Lung (tissue), 12 donors: ENCODE measurements around the gene SEMA4C. TPM values are rescaled to one million over a fixed set of nuclear protein-coding genes. Genes with fewer than 3 reads are reported as not detected.

ENCODE experiments used
- ATAC-seq: fragments of 200-7000 bp; cut with Tn5 transposase; one replicate; pipeline ENCODE4 v1.9.1; 2020; ENCODE audit warnings: moderate number of reproducible peaks; ENCODE audit not compliant: insufficient read depth, low FRiP score
- DNase-seq, 3 donors: peaks; one replicate each; pipeline ENCODE4 v3.0.0-alpha.2; 2013 to 2017
- H3K27ac ChIP-seq, 2 donors: one replicate each; pipeline ENCODE4 v1.5.1; 2013; ENCODE audit warnings: mild to moderate bottlenecking in 2 of 2, moderate library complexity in 2 of 2, control low read depth in 1 of 2, inconsistent platforms in 1 of 2, low read depth in 1 of 2, low read length in 1 of 2
- H3K27me3 ChIP-seq, 3 donors: one replicate each; pipeline ENCODE4 v1.5.1; 2013; ENCODE audit warnings: low read length in 2 of 3; ENCODE audit not compliant: control insufficient read depth in 3 of 3, insufficient read depth in 3 of 3
- H3K36me3 ChIP-seq, 4 donors: one replicate each; pipeline ENCODE4 v1.5.1; 2013; ENCODE audit warnings: low read length in 4 of 4, mild to moderate bottlenecking in 1 of 4, moderate library complexity in 1 of 4; ENCODE audit not compliant: control insufficient read depth in 4 of 4, insufficient read depth in 4 of 4
- H3K4me1 ChIP-seq, 5 donors: one replicate each; pipeline ENCODE4 v1.5.1; 2013; ENCODE audit warnings: low read length in 5 of 5, mild to moderate bottlenecking in 2 of 5, moderate library complexity in 1 of 5; ENCODE audit not compliant: control insufficient read depth in 5 of 5, insufficient read depth in 5 of 5
- H3K4me3 ChIP-seq: one replicate; pipeline ENCODE4 v1.5.1; 2013; ENCODE audit warnings: mild to moderate bottlenecking, control low read depth, moderate library complexity
- H3K9ac ChIP-seq, 2 donors: one replicate each; pipeline ENCODE4 v1.5.1; 2013; ENCODE audit warnings: low read length in 2 of 2, control low read depth in 1 of 2; ENCODE audit not compliant: insufficient read depth in 1 of 2
- H3K9me3 ChIP-seq, 4 donors: one replicate each; pipeline ENCODE4 v1.5.1; 2013; ENCODE audit warnings: low read length in 3 of 4, mild to moderate bottlenecking in 1 of 4, moderate library complexity in 1 of 4; ENCODE audit not compliant: control insufficient read depth in 4 of 4, insufficient read depth in 3 of 4
- CTCF ChIP-seq: IDR thresholded peaks from 2 replicates; pipeline ENCODE4 v1.5.1; 2012; ENCODE audit warnings: mild to moderate bottlenecking; ENCODE audit errors: control extremely low read depth, extremely low read depth
- WGBS, 2 donors: extraction: QIAGEN DNeasy Blood & Tissue Kit; methylation state at CpG; one replicate each; pipeline ENCODE4 v1.1.7; 2013; 5-methylcytosine and 5-hydroxymethylcytosine counted together
- polyA plus RNA-seq, 2 donors: library from polyadenylated mRNA; stranded (reverse); fragments of 200-250 nt; gene quantifications; one replicate each; pipeline ENCODE4 v1.2.1, GENCODE V29; 2013
- total RNA-seq, 2 donors: library from RNA; depleted of rRNA in 1 of 2; stranded (reverse); fragments of >200 nt in 1 of 2; gene quantifications; one replicate each; pipeline ENCODE4 v1.2.1, GENCODE V29; 2014 to 2021
- donor health status: control.
- donor health status: control.
- donor health status: Bipolar disorder and iron deficiency.
- donor health status: healthy.
- donor health status: DM: yes; HTN: yes; CAD: no.

Gene SEMA4C
- total and polyA plus RNA-seq, 4 donors: 18.8 to 42.0 (median 28.8) TPM

GRCh38 chr2:96856776-96857666, 12.9 kb downstream of the SEMA4C start:
- Histone ChIP-seq H3K27ac (peak overlapping the region; percentile 76 to 91), H3K27me3 (no peaks in the 10 kb centered on the region), H3K9ac (peak overlapping the region; percentile 7 to 73), H3K36me3 (peaks cover 0 to 24% (median 18%) of the 10 kb centered on the region in 4 donors), H3K4me3 (peak overlapping the region; percentile 83), H3K9me3 (no peaks in the 10 kb centered on the region), H3K4me1 (peaks cover 0 to 29% (median 4%) of the 10 kb centered on the region in 5 donors)
- ATAC-seq (no peak), DNase-seq (peak in 2 of 3 donors; percentile 9 to 42)
- 12 to 13% methylated on average over 27 of the region's 27 CpGs for whole genome bisulfite sequencing, 2 donors
- TF ChIP-seq CTCF: no peak

- H3K9ac ChIP-seq: no peak overlapping the region
- no peak overlapping the region for H3K27ac ChIP-seq
- no peak for TF ChIP-seq CTCF
- peaks cover 0 to 14% (median 2%) of the 10 kb centered on the region in 5 donors for H3K4me1 ChIP-seq
- no peak for DNase-seq
- no peak for ATAC-seq
- H3K4me3 ChIP-seq: no peak overlapping the region
- no peaks in the 10 kb centered on the region for H3K9me3 ChIP-seq
- H3K27me3 ChIP-seq: no peaks in the 10 kb centered on the region
- peaks cover 8 to 26% (median 12%) of the 10 kb centered on the region in 4 donors for H3K36me3 ChIP-seq
- 95 to 96% methylated on average over 15 of the region's 15 CpGs for WGBS, 2 donors
These were observed 16.6 kb downstream of the SEMA4C start for GRCh38 chr2:96853321-96853720.

- Histone ChIP-seq H3K36me3 (peaks cover 8 to 26% (median 15%) of the 10 kb centered on the region in 4 donors), H3K27ac (no peak overlapping the region), H3K4me3 (no peak overlapping the region), H3K9me3 (no peaks in the 10 kb centered on the region), H3K4me1 (peaks cover 0 to 12% (median 2%) of the 10 kb centered on the region in 5 donors), H3K9ac (no peak overlapping the region), H3K27me3 (no peaks in the 10 kb centered on the region)
- 88 to 91% methylated on average over 6 of the region's 6 CpGs for WGBS, 2 donors
- TF ChIP-seq CTCF: no peak
- ATAC-seq (no peak), DNase-seq (no peak)
These were observed 17.2 kb downstream of the SEMA4C start for GRCh38 chr2:96852667-96853066.
